22Rv1 (cell line): ENCODE results near the gene CADM1.

ENCODE experiments used
- H3K27ac ChIP-seq: fragments of 450-650 bp; 2 replicates; pipeline ENCODE4 v1.5.1; 2017
- CTCF ChIP-seq: fragments of 450-650 bp; IDR thresholded peaks from 2 replicates; pipeline ENCODE4 v1.5.1; 2017; ENCODE audit warnings: mild to moderate bottlenecking
- ZFX ChIP-seq: fragments of 450-650 bp; IDR thresholded peaks from 2 replicates; pipeline ENCODE4 v1.6.1; 2017; ENCODE audit warnings: antibody characterized with exemption, borderline replicate concordance

The CADM1 gene

GRCh38 chr11:115389790-115390189 is 114.4 kb downstream of the CADM1 start:
- H3K27ac ChIP-seq = no peak overlapping the region
- TF ChIP-seq CTCF (no peak), ZFX (no peak)

- TF ChIP-seq ZFX = no peak
- no peak overlapping the region for H3K27ac ChIP-seq
Observed at GRCh38 chr11:115385226-115385625, 119.0 kb downstream of the CADM1 start.

- H3K27ac ChIP-seq = no peak overlapping the region
- TF ChIP-seq ZFX = no peak
Observed at GRCh38 chr11:115384236-115384635, 120.0 kb downstream of the CADM1 start.

GRCh38 chr11:115383431-115383830 is 120.8 kb downstream of the CADM1 start:
- no peak for TF ChIP-seq CTCF
- TF ChIP-seq ZFX = no peak
- H3K27ac ChIP-seq = no peak overlapping the region

- TF ChIP-seq CTCF = no peak
- TF ChIP-seq ZFX = no peak
- no peak overlapping the region for H3K27ac ChIP-seq
Observed at GRCh38 chr11:115379528-115379927, 124.7 kb downstream of the CADM1 start.

- no peak overlapping the region for H3K27ac ChIP-seq
- TF ChIP-seq ZFX (no peak), CTCF (no peak)
Observed at GRCh38 chr11:115378557-115378956, 125.7 kb downstream of the CADM1 start.

GRCh38 chr11:115377882-115378296 is 126.3 kb downstream of the CADM1 start:
- TF ChIP-seq CTCF (no peak), ZFX (no peak)
- H3K27ac ChIP-seq = no peak overlapping the region

GRCh38 chr11:115368616-115369015 is 135.6 kb downstream of the CADM1 start:
- TF ChIP-seq ZFX = no peak
- TF ChIP-seq CTCF = no peak

More at GRCh38 chr11:115368616-115369015, 135.6 kb downstream of the CADM1 start:
- no peak overlapping the region for H3K27ac ChIP-seq
